Activated effector memory CD4-positive, alpha-beta T cell treated with anti-CD3 and anti-CD28 coated beads, Interleukin-2, amount 50 U/mL, for 16 hours (primary cell): Measurements from ENCODE around the gene TESK1.

Experiments
- DNase-seq: peaks from one replicate; pipeline ENCODE4 v3.0.0-alpha.2; 2020

Gene TESK1

GRCh38 chr9:35649431-35650340 lies 44.6 kb downstream of the TESK1 start:
- DNase-seq: peak; percentile 81

GRCh38 chr9:35650341-35651158 lies 45.5 kb downstream of the TESK1 start, which contains the start of gene SIT1:
SIT1 (minus strand) TSS chr9:35650931; CDS start chr9:35650853, 78 bp downstream.
- DNase-seq: peak; percentile 70

- peak; percentile 60 for DNase-seq
These were observed 47.1 kb downstream of the TESK1 start for GRCh38 chr9:35651956-35652828.

- peak; percentile 42 for DNase-seq
These were observed 47.8 kb downstream of the TESK1 start for GRCh38 chr9:35652829-35653209.

- DNase-seq: peak; percentile 44
These were observed 48.5 kb downstream of the TESK1 start for GRCh38 chr9:35653611-35654010.

- peak; percentile 64 for DNase-seq
These were observed 51.3 kb downstream of the TESK1 start for GRCh38 chr9:35656348-35656747.

DNA sequence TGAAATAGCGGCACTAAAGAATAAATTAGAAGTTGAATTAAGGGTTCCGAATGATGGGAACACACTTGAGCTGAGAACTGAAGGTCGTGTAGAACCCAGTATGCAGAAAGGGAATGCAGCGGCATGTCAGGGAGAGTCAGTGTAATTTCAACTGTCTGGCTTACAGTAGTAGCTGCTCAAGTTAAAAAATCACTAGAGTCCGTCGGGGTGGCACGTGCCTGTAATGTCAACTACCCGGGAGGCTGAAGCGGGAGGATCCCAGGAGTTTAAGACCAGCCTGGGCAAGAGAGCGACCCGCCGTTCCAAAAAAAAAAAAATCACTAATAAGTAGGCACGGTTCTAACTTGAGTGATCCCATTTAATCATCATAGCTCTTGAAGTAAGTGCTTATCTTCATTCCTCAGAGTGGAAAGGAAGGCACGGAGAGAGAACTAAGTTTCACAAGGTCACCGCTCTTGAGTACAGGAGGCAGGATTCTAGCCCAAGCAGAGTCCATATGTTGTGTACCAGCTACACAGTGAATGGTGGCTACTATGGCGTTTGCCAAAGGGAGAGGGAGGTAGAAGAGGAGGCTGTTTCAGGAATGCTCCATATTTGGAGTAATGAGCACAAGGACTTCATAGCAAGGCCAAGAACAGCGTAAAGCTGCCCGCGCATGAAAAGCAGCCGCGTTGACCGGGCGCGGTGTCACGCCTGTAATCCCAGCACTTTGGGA lies 51.9 kb downstream of the TESK1 start:
- DNase-seq: peak; percentile 61

- peak; percentile 97 for DNase-seq
These were observed 52.6 kb downstream of the TESK1 start, which contains the start of gene RMRP for GRCh38 chr9:35657546-35658136. RMRP (minus strand) TSS chr9:35658019.

- DNase-seq: peak; percentile 94
These were observed 53.3 kb downstream of the TESK1 start, which contains the start of gene CCDC107 for GRCh38 chr9:35658137-35658967. CCDC107 (plus strand) TSS chr9:35658292; CDS start chr9:35658380, 88 bp downstream.

DNA sequence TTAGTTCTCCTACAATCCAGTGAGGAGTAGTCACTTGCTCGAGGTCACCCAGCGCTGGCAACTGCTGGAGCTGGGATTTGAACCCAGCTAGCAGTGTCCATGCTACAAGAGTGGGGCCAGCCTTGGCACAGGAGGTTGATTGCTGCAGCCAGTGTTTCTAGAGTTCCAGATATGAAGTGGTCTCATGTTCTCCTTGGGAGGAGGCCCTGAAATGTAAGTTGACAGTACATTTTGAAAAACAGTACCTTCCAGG lies 53.8 kb downstream of the TESK1 start:
- no peak for DNase-seq

- no peak for DNase-seq
These were observed 54.3 kb downstream of the TESK1 start for GRCh38 chr9:35659340-35659739.
